ENCODE data around the gene RALGPS2. TPM values are rescaled to one million over a fixed set of nuclear protein-coding genes. Genes with fewer than 3 reads are reported as not detected.

RALGPS2 gene
- total RNA-seq, 1 experiment from 2014 or later = 12.7 TPM

GRCh38 chr1:178682886-178683285 lies 42.2 kb upstream of the RALGPS2 start:
- CTCF ChIA-PET = no interaction called here
- no TSS peak for BruUV-seq (replicated peaks)
- intact Hi-C loops (cut with micrococcal nuclease; ENCODE audit: unreplicated experiment) = no loop called here

GRCh38 chr1:178683291-178683690 lies 41.8 kb upstream of the RALGPS2 start:
- ChIA-PET CTCF (no interaction called here), POLR2A (ENCODE audit: low non-redundant PET) (no interaction called here)
- H3K36me3 ChIP-seq (ENCODE audit: insufficient read depth, low read length, poor library complexity, severe bottlenecking) = no peaks in the 10 kb centered on the region
- no peak overlapping the region for H3K27ac ChIP-seq (ENCODE audit: low read depth, low read length, poor library complexity, severe bottlenecking)
- DNase-seq (ENCODE audit: low spot score) = no peak
- H3K4me3 ChIP-seq (ENCODE audit: low read depth, low read length, poor library complexity, severe bottlenecking) = no peak overlapping the region
- BruUV-seq (replicated peaks) = no TSS peak
- TF ChIP-seq CTCF (conservative IDR thresholded peaks at IDR 0.05; ENCODE audit: low read depth, low read length) = no peak
- H3K27me3 ChIP-seq (replicated peaks; ENCODE audit: insufficient read depth, low read depth, low read length, poor library complexity) = no peaks in the 10 kb centered on the region
- intact Hi-C loops (cut with micrococcal nuclease; ENCODE audit: unreplicated experiment) = no loop called here
- no peaks in the 10 kb centered on the region for H3K4me1 ChIP-seq (ENCODE audit: insufficient read depth, low read length, poor library complexity, severe bottlenecking)
- no peaks in the 10 kb centered on the region for H3K9me3 ChIP-seq (ENCODE audit: low read depth, low read length, poor library complexity, severe bottlenecking)

More at GRCh38 chr1:178682886-178683285, 42.2 kb upstream of the RALGPS2 start:
- no peak overlapping the region for H3K4me3 ChIP-seq (ENCODE audit: low read depth, low read length, poor library complexity, severe bottlenecking)
- no peaks in the 10 kb centered on the region for H3K36me3 ChIP-seq (ENCODE audit: insufficient read depth, low read length, poor library complexity, severe bottlenecking)
- POLR2A ChIA-PET (ENCODE audit: low non-redundant PET) = no interaction called here
- no peak overlapping the region for H3K27ac ChIP-seq (ENCODE audit: low read depth, low read length, poor library complexity, severe bottlenecking)
- TF ChIP-seq CTCF (conservative IDR thresholded peaks at IDR 0.05; ENCODE audit: low read depth, low read length) = no peak
- TF ChIP-seq EZH2 (IDR thresholded peaks at IDR 0.05; ENCODE audit: borderline replicate concordance, low read depth, low read length, poor library complexity, severe bottlenecking) = no peak
- no peaks in the 10 kb centered on the region for H3K27me3 ChIP-seq (replicated peaks; ENCODE audit: insufficient read depth, low read depth, low read length, poor library complexity)
- H3K9me3 ChIP-seq (ENCODE audit: low read depth, low read length, poor library complexity, severe bottlenecking) = no peaks in the 10 kb centered on the region
- no peak for DNase-seq (ENCODE audit: low spot score)
- H3K4me1 ChIP-seq (ENCODE audit: insufficient read depth, low read length, poor library complexity, severe bottlenecking) = no peaks in the 10 kb centered on the region

- intact Hi-C loops (cut with micrococcal nuclease; ENCODE audit: unreplicated experiment) = no loop called here
- CTCF ChIA-PET = no interaction called here
- Histone ChIP-seq H3K27me3 (replicated peaks; ENCODE audit: insufficient read depth, low read depth, low read length, poor library complexity) (no peaks in the 10 kb centered on the region), H3K27ac (ENCODE audit: low read depth, low read length, poor library complexity, severe bottlenecking) (no peak overlapping the region), H3K4me1 (ENCODE audit: insufficient read depth, low read length, poor library complexity, severe bottlenecking) (no peaks in the 10 kb centered on the region), H3K9me3 (ENCODE audit: low read depth, low read length, poor library complexity, severe bottlenecking) (no peaks in the 10 kb centered on the region), H3K4me3 (ENCODE audit: low read depth, low read length, poor library complexity, severe bottlenecking) (no peak overlapping the region), H3K36me3 (ENCODE audit: insufficient read depth, low read length, poor library complexity, severe bottlenecking) (no peaks in the 10 kb centered on the region)
- no peak for DNase-seq (ENCODE audit: low spot score)
- no TSS peak for BruUV-seq (replicated peaks)
- no peak for TF ChIP-seq CTCF (conservative IDR thresholded peaks at IDR 0.05; ENCODE audit: low read depth, low read length)
- TF ChIP-seq EZH2 (IDR thresholded peaks at IDR 0.05; ENCODE audit: borderline replicate concordance, low read depth, low read length, poor library complexity, severe bottlenecking) = no peak
- POLR2A ChIA-PET (ENCODE audit: low non-redundant PET) = no interaction called here
Observed at GRCh38 chr1:178684111-178684510, 40.9 kb upstream of the RALGPS2 start.

Measured in A673 (cell line).